GM12874 (cell line): Measurements from ENCODE around the gene HECTD4.

ENCODE experiments used
- TF ChIP-seq, protein P1 (sequence below): IDR thresholded peaks from 2 replicates; pipeline ENCODE4 v1.5.1; 2011; ENCODE audit warnings: low read depth, mild to moderate bottlenecking, control low read depth, low read length, moderate library complexity; ENCODE audit not compliant: insufficient read depth

Gene HECTD4

DNA sequence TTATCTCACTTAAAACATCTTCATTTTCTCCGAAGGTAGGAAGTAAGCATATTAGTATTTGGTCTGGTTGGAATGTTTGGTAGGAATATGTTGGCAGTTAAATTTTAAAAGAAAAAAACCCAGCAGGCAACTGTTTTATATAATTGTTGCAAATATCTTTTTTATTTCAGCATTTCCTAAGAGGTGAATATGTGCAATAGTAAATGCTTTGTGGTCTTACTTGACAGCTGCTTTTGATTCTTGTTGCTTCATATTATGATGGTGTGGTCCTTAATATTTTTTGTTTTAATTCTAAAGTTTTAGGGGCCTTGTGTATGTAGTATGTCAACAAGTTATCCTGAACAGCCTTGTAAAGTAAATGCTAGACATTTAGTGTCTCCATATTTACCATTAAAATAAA lies 250.5 kb downstream of the HECTD4 start:
- TF ChIP-seq, protein P1, sequence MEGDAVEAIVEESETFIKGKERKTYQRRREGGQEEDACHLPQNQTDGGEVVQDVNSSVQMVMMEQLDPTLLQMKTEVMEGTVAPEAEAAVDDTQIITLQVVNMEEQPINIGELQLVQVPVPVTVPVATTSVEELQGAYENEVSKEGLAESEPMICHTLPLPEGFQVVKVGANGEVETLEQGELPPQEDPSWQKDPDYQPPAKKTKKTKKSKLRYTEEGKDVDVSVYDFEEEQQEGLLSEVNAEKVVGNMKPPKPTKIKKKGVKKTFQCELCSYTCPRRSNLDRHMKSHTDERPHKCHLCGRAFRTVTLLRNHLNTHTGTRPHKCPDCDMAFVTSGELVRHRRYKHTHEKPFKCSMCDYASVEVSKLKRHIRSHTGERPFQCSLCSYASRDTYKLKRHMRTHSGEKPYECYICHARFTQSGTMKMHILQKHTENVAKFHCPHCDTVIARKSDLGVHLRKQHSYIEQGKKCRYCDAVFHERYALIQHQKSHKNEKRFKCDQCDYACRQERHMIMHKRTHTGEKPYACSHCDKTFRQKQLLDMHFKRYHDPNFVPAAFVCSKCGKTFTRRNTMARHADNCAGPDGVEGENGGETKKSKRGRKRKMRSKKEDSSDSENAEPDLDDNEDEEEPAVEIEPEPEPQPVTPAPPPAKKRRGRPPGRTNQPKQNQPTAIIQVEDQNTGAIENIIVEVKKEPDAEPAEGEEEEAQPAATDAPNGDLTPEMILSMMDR, result no peak

GRCh38 chr12:112130441-112130998 lies 251.7 kb downstream of the HECTD4 start:
- TF ChIP-seq, protein P1, result no peak

DNA sequence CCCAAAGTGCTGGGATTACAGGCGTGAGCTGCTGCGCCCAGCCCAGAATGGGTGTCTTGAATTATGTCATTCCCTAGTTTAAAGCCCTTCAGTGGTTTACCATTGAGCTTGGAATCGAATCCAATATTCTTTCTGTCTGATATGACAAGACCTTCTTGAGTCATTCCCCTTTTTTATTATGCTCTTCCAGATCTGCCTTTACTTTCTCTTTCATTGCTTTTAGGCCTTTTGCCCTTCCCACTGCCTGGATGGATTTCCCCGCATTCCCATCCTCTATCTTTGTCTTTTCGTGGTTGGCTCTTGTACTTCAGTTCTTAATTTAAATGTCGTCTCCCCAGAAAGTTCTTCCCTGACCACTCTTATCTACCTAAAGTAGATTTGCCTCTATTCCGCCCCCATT lies 255.3 kb downstream of the HECTD4 start:
- TF ChIP-seq, protein P1, result no peak

GRCh38 chr12:112126000-112126438 lies 256.2 kb downstream of the HECTD4 start:
- TF ChIP-seq, protein P1, result no peak

DNA sequence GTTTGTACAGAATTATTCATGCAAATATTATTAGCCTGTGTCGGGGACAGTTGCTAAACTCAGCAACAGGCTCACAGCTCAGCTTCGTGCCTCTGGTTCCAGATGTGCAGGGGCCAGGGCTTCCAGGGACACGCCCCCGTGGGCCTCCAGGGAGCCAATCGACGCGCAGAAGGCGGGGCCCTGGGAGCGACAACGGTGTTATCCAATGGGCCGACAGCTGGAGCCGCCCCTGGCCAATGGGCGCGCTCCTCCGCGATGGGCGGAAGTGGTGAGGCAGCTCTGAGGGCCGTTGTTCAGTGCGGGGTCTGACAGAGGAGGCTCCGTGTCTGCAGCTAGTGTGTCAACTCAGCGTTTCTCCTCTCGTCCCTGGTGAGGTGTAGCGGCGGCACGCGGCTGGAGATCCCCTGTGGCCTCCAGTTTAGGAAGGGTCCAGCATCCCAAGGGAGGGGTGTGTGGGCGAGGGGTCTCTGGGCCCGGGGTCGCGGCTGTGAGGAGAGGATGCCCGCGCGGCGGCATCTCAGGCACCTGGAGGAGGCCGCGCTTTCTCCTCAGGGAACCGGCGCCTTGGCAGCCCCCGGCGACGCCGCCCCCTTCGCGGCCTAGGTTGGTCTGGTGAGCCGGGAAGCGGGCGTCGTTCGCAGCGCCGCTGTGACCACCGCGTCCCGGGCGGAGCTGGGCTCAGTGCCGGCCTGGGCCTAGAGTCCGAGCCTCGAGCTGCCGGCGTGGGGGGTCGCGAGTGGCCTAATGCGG lies 256.8 kb downstream of the HECTD4 start, which contains the start of gene TRAFD1:
Gene TRAFD1, plus strand, starts transcription at position 311 of the 750 bp plus-strand sequence. CDS start 4,963 bp downstream, outside the sequence.
- TF ChIP-seq, protein P1, result no peak

- TF ChIP-seq, protein P1, result no peak
Observed at GRCh38 chr12:112124918-112125249, 257.3 kb downstream of the HECTD4 start.

DNA sequence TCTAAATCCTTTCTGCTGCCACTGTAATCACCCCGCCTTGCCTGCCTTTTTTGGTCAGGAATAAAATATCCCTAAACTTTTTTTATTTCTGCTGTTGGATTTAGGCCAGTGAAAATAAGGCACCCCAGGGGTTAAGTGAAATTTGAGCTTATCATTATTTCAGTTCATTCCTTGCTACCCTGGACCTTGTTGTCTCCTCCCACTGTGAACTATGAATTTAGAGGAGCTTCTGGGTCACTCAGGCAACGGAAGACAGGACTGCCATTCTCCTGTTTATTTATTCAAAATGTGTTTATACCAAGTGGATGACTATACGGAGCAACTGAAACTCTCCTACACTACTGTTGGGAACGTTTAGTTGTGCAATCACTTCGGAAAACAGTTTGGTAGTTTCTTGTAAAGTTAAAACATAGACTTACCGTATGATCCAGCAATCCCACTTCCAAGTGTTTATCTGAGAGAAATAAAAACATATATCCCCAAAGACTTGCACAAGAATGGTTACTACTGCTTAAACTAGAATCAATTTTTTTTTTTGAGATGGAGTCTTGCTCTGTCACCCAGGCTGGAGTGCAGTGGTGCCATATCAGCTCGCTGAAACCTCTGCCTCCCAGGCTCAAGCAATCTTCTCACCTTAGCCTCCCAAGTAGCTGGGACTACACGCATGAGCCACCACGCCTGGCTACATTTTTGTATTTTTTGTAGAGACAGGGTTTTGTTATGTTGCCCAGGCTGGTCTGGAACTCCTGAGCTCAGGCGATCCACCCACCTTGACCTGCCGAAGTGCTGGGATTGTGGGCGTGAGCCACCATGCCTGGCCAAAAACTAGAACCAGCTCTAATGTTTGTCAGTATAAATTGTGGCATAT lies 259.2 kb downstream of the HECTD4 start:
- TF ChIP-seq, protein P1, result no peak
